ENCODE measurements around the gene OR6B1.

The OR6B1 gene

GRCh38 chr7:144024213-144024612 lies 24.1 kb downstream of the OR6B1 start:
- no peak overlapping the region for H3K4me2 ChIP-seq (ENCODE audit: insufficient read depth, low read length)
- no peak overlapping the region for H2AFZ ChIP-seq (ENCODE audit: low read depth, low read length)
- H3K4me1 ChIP-seq (ENCODE audit: insufficient read depth, low read length) = no peaks in the 10 kb centered on the region
- no peak overlapping the region for H3K27ac ChIP-seq (ENCODE audit: low read length)
- ATAC-seq (ENCODE audit: insufficient read depth, low read depth) (no peak), DNase-seq (no peak)
- H3K36me3 ChIP-seq (ENCODE audit: insufficient read depth, low read length) = no peaks in the 10 kb centered on the region
- no peaks in the 10 kb centered on the region for H3K27me3 ChIP-seq (ENCODE audit: insufficient read depth, low read length, poor library complexity)
- H4K20me1 ChIP-seq (ENCODE audit: insufficient read depth, low read length) = no peaks in the 10 kb centered on the region
- H3K9ac ChIP-seq (ENCODE audit: low read depth, low read length) = no peak overlapping the region
- no peaks in the 10 kb centered on the region for H3K9me3 ChIP-seq (ENCODE audit: insufficient read depth, low read length, severe bottlenecking)
- no peaks in the 10 kb centered on the region for H3K79me2 ChIP-seq (ENCODE audit: insufficient read depth, low read length)
- no peak overlapping the region for H3K4me3 ChIP-seq (ENCODE audit: low read depth in 1 of 2, low read length in 2 of 2)
- TF ChIP-seq EZH2 (IDR thresholded peaks at IDR 0.05; ENCODE audit: borderline replicate concordance, low read depth, low read length, severe bottlenecking) (no peak), CTCF (IDR thresholded peaks at IDR 0.05; ENCODE audit: borderline replicate concordance, extremely low read depth, low read length, poor library complexity, severe bottlenecking) (no peak)

- H3K4me3 ChIP-seq (ENCODE audit: low read depth in 1 of 2, low read length in 2 of 2) = no peak overlapping the region
- H3K9me3 ChIP-seq (ENCODE audit: insufficient read depth, low read length, severe bottlenecking) = no peaks in the 10 kb centered on the region
- H2AFZ ChIP-seq (ENCODE audit: low read depth, low read length) = no peak overlapping the region
- DNase-seq (no peak), ATAC-seq (ENCODE audit: insufficient read depth, low read depth) (no peak)
- H3K9ac ChIP-seq (ENCODE audit: low read depth, low read length) = no peak overlapping the region
- H3K4me1 ChIP-seq (ENCODE audit: insufficient read depth, low read length) = no peaks in the 10 kb centered on the region
- no peaks in the 10 kb centered on the region for H4K20me1 ChIP-seq (ENCODE audit: insufficient read depth, low read length)
- TF ChIP-seq CTCF (IDR thresholded peaks at IDR 0.05; ENCODE audit: borderline replicate concordance, extremely low read depth, low read length, poor library complexity, severe bottlenecking) = no peak
- no peak for TF ChIP-seq EZH2 (IDR thresholded peaks at IDR 0.05; ENCODE audit: borderline replicate concordance, low read depth, low read length, severe bottlenecking)
- no peaks in the 10 kb centered on the region for H3K79me2 ChIP-seq (ENCODE audit: insufficient read depth, low read length)
- H3K36me3 ChIP-seq (ENCODE audit: insufficient read depth, low read length) = no peaks in the 10 kb centered on the region
- H3K27ac ChIP-seq (ENCODE audit: low read length) = no peak overlapping the region
- H3K27me3 ChIP-seq (ENCODE audit: insufficient read depth, low read length, poor library complexity) = no peaks in the 10 kb centered on the region
- H3K4me2 ChIP-seq (ENCODE audit: insufficient read depth, low read length) = no peak overlapping the region
These were observed 26.2 kb downstream of the OR6B1 start for GRCh38 chr7:144026203-144026883.

- no peak for ATAC-seq (ENCODE audit: insufficient read depth, low read depth)
- no peaks in the 10 kb centered on the region for H3K27me3 ChIP-seq (ENCODE audit: insufficient read depth, low read length, poor library complexity)
- H3K27ac ChIP-seq (ENCODE audit: low read length) = no peak overlapping the region
- no peak overlapping the region for H3K4me3 ChIP-seq (ENCODE audit: low read depth in 1 of 2, low read length in 2 of 2)
- no peaks in the 10 kb centered on the region for H4K20me1 ChIP-seq (ENCODE audit: insufficient read depth, low read length)
- H3K9me3 ChIP-seq (ENCODE audit: insufficient read depth, low read length, severe bottlenecking) = no peaks in the 10 kb centered on the region
- DNase-seq = no peak
- H3K9ac ChIP-seq (ENCODE audit: low read depth, low read length) = no peak overlapping the region
- H3K79me2 ChIP-seq (ENCODE audit: insufficient read depth, low read length) = no peaks in the 10 kb centered on the region
- H3K4me1 ChIP-seq (ENCODE audit: insufficient read depth, low read length) = no peaks in the 10 kb centered on the region
- H3K36me3 ChIP-seq (ENCODE audit: insufficient read depth, low read length) = no peaks in the 10 kb centered on the region
- TF ChIP-seq CTCF (IDR thresholded peaks at IDR 0.05; ENCODE audit: borderline replicate concordance, extremely low read depth, low read length, poor library complexity, severe bottlenecking) (peak; percentile 46), EZH2 (IDR thresholded peaks at IDR 0.05; ENCODE audit: borderline replicate concordance, low read depth, low read length, severe bottlenecking) (no peak)
- H3K4me2 ChIP-seq (ENCODE audit: insufficient read depth, low read length) = no peak overlapping the region
- H2AFZ ChIP-seq (ENCODE audit: low read depth, low read length) = no peak overlapping the region
These were observed 26.9 kb downstream of the OR6B1 start for GRCh38 chr7:144027070-144027469.
